OCI-LY7 (cell line): Measurements from ENCODE around the gene RAB6B.

Experiments used
- EZH2phosphoT487 ChIP-seq: fragments of 200-600 bp; sonication (generic); IDR thresholded peaks from 2 replicates; pipeline ENCODE4 v1.6.1; 2018; ENCODE audit warnings: low read depth, borderline replicate concordance, mild to moderate bottlenecking, mixed run types, antibody characterized with exemption, low read length, moderate library complexity, mixed read lengths
- TF ChIP-seq, protein P1 (sequence below): fragments of 200-600 bp; sonication (generic); conservative IDR thresholded peaks from 2 replicates; pipeline ENCODE4 v1.5.1; 2014; ENCODE audit warnings: mild to moderate bottlenecking, antibody characterized with exemption, low read length, moderate library complexity, mixed read lengths

DNA sequence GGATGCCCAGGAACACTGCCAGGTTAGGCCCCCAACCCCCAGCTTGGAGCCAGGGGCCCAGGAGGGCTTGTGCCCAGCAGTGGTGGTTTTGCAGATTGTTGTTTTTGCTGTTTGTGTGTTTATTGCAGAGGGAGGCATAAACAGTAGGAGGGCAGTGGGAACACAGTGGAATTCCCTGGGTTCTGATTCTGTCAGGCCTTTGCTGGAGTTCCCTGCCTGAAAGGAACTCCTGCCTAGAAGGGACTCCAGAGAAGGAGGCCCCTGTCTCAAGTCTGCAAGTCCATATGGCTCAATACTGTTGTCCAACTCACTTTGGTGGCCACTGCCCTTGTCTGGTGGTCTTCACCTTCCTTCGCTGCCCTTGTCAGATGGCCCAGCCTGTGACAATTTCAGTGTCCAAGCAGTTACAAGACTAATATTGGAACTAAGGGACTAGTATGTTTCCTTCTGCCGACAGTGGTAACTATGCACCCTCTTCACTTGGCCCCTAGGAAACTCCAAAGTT lies 47.4 kb upstream of the RAB6B start:
- TF ChIP-seq, protein P1, sequence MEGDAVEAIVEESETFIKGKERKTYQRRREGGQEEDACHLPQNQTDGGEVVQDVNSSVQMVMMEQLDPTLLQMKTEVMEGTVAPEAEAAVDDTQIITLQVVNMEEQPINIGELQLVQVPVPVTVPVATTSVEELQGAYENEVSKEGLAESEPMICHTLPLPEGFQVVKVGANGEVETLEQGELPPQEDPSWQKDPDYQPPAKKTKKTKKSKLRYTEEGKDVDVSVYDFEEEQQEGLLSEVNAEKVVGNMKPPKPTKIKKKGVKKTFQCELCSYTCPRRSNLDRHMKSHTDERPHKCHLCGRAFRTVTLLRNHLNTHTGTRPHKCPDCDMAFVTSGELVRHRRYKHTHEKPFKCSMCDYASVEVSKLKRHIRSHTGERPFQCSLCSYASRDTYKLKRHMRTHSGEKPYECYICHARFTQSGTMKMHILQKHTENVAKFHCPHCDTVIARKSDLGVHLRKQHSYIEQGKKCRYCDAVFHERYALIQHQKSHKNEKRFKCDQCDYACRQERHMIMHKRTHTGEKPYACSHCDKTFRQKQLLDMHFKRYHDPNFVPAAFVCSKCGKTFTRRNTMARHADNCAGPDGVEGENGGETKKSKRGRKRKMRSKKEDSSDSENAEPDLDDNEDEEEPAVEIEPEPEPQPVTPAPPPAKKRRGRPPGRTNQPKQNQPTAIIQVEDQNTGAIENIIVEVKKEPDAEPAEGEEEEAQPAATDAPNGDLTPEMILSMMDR: no peak
- no peak for TF ChIP-seq EZH2phosphoT487
